OCI-LY3 (cell line): ENCODE results near the gene CADPS2.

Experiments used
- H2AFZ ChIP-seq: fragments of 200-600, 300-600 bp; shearing (Covaris generic); 2 replicates; pipeline ENCODE4 v1.6.0; 2014; ENCODE audit warnings: antibody characterized with exemption, low read depth, low read length
- H3K27ac ChIP-seq: fragments of 200-600, 300-600 bp; sonication (generic); 2 replicates; pipeline ENCODE4 v1.5.1; 2014; ENCODE audit warnings: mild to moderate bottlenecking, low read length, moderate library complexity, mixed read lengths
- H3K27me3 ChIP-seq: fragments of 200-600, 300-600 bp; sonication (generic); 2 replicates; pipeline ENCODE4 v1.6.1; 2014; ENCODE audit warnings: low read depth, low read length, mixed read lengths
- H3K36me3 ChIP-seq: fragments of 200-600, 300-600 bp; sonication (generic); replicated peaks from 2 replicates; pipeline ENCODE3; 2014; ENCODE audit warnings: low read depth, low read length, mixed read lengths
- H3K4me1 ChIP-seq: fragments of 300-600, 200-600 bp; sonication (generic); 2 replicates; pipeline ENCODE4 v1.6.1; 2014; ENCODE audit warnings: low read length, mixed read lengths
- H3K4me2 ChIP-seq: fragments of 200-600, 300-600 bp; sonication (generic); 2 replicates; pipeline ENCODE4 v1.6.1; 2014; ENCODE audit warnings: low read length, mixed read lengths
- H3K4me3 ChIP-seq: fragments of 300-600, 200-600 bp; sonication (generic); 2 replicates; pipeline ENCODE4 v1.5.1; 2014; ENCODE audit warnings: antibody characterized with exemption, mild to moderate bottlenecking, low read length, moderate library complexity
- H3K79me2 ChIP-seq: fragments of 300-600, 200-600 bp; shearing (Covaris generic); 2 replicates; pipeline ENCODE4 v1.6.1; 2014; ENCODE audit warnings: mild to moderate bottlenecking, low read length, mixed read lengths
- H3K9ac ChIP-seq: fragments of 300-600, 200-600 bp; shearing (Covaris generic); 2 replicates; pipeline ENCODE4 v1.6.0; 2014; ENCODE audit warnings: mild to moderate bottlenecking, low read length, moderate library complexity
- H3K9me3 ChIP-seq: fragments of 200-600, 300-600 bp; shearing (Covaris generic); 2 replicates; pipeline ENCODE4 v1.6.1; 2014; ENCODE audit warnings: low read length, mixed read lengths; ENCODE audit not compliant: insufficient read depth
- H4K20me1 ChIP-seq: fragments of 200-600, 300-600 bp; sonication (generic); 2 replicates; pipeline ENCODE4 v1.6.1; 2016; ENCODE audit warnings: low read length, mixed read lengths; ENCODE audit not compliant: insufficient read depth
- CTCF ChIP-seq: fragments of 200-600, 300-600 bp; sonication (generic); IDR thresholded peaks from 2 replicates; pipeline ENCODE4 v1.5.1; 2014; ENCODE audit warnings: antibody characterized with exemption, low read length, low read depth
- EZH2phosphoT487 ChIP-seq: fragments of 200-600 bp; shearing (Covaris generic); IDR thresholded peaks from 2 replicates; pipeline ENCODE4 v1.6.1; 2018; ENCODE audit warnings: antibody characterized with exemption, mixed run types, low read depth

CADPS2 gene

DNA sequence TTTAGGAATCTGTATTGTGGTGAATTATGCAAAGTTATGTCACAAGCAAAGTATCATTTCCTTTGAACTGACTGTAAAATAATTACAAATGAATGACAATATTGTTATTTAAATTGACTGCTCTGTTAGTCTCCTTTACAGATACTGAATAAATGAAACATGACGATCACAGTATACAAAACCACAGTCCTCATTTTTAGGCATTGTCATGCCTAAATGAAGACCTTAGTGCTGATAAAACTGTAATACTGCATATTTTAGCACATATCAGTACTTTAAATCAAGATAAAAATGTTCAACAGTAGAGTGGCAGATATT is 542.0 kb downstream of the CADPS2 start:
- H3K4me1 ChIP-seq = peaks cover 22% of the 10 kb centered on the region
- H3K36me3 ChIP-seq = no peaks in the 10 kb centered on the region
- peak overlapping the region; percentile 65 for H3K4me3 ChIP-seq
- H3K4me2 ChIP-seq = peak overlapping the region; percentile 78
- peak overlapping the region; percentile 63 for H3K27ac ChIP-seq
- H4K20me1 ChIP-seq = no peaks in the 10 kb centered on the region
- H3K9me3 ChIP-seq = no peaks in the 10 kb centered on the region
- TF ChIP-seq CTCF (no peak), EZH2phosphoT487 (no peak)
- H3K9ac ChIP-seq = peak overlapping the region; percentile 21
- no peaks in the 10 kb centered on the region for H3K27me3 ChIP-seq
- 0 out of 2 replicates have a peak overlapping the region, but pooled peaks have one; percentile 6 for H2AFZ ChIP-seq
- no peaks in the 10 kb centered on the region for H3K79me2 ChIP-seq

- Histone ChIP-seq H4K20me1 (no peaks in the 10 kb centered on the region), H3K4me1 (peaks cover 23% of the 10 kb centered on the region), H3K36me3 (no peaks in the 10 kb centered on the region), H3K27ac (peak overlapping the region; percentile 63), H3K27me3 (no peaks in the 10 kb centered on the region), H3K4me3 (peak overlapping the region; percentile 65), H2AFZ (0 out of 2 replicates have a peak overlapping the region, but pooled peaks have one; percentile 6), H3K9ac (peak overlapping the region; percentile 21), H3K79me2 (no peaks in the 10 kb centered on the region), H3K4me2 (peak overlapping the region; percentile 78), H3K9me3 (no peaks in the 10 kb centered on the region)
- TF ChIP-seq CTCF = no peak
- TF ChIP-seq EZH2phosphoT487 = no peak
Observed at GRCh38 chr7:122343601-122344302, 542.5 kb downstream of the CADPS2 start.

DNA sequence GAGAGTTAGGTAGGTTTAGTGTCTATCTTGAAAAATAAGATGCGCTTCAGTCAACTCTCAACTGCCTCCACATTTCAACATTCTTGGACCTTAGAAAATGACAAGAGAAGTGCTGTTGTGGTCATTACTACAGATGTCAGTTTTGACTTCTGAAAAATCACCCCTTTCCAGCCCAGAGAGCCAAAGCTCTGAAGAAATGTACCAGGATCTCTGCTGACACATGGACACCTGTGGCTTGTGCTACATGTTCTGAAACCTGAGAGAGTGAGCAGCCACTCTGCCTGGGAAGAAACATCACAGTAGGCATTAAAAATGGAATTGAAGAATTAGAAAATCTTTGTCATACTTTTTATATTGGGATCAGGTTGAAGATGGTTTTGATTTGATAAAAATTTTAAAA is 545.8 kb downstream of the CADPS2 start:
- Histone ChIP-seq H3K27ac (no peak overlapping the region), H4K20me1 (no peaks in the 10 kb centered on the region), H2AFZ (no peak overlapping the region), H3K27me3 (no peaks in the 10 kb centered on the region), H3K4me2 (no peak overlapping the region), H3K9ac (no peak overlapping the region), H3K9me3 (no peaks in the 10 kb centered on the region), H3K36me3 (no peaks in the 10 kb centered on the region), H3K4me1 (peaks cover 23% of the 10 kb centered on the region), H3K4me3 (no peak overlapping the region), H3K79me2 (no peaks in the 10 kb centered on the region)
- TF ChIP-seq EZH2phosphoT487 (no peak), CTCF (no peak)

- H3K36me3 ChIP-seq = no peaks in the 10 kb centered on the region
- H3K27ac ChIP-seq = no peak overlapping the region
- peak overlapping the region; percentile 19; the same call in 1 of the 2 replicates for H3K4me2 ChIP-seq
- H3K79me2 ChIP-seq = no peaks in the 10 kb centered on the region
- H3K27me3 ChIP-seq = no peaks in the 10 kb centered on the region
- H3K4me1 ChIP-seq = peaks cover 17% of the 10 kb centered on the region
- no peak overlapping the region for H3K4me3 ChIP-seq
- H4K20me1 ChIP-seq = no peaks in the 10 kb centered on the region
- no peak overlapping the region for H2AFZ ChIP-seq
- TF ChIP-seq CTCF (no peak), EZH2phosphoT487 (no peak)
- no peak overlapping the region for H3K9ac ChIP-seq
- H3K9me3 ChIP-seq = no peaks in the 10 kb centered on the region
Observed at GRCh38 chr7:122339145-122339904, 546.9 kb downstream of the CADPS2 start.
